Vagina (tissue), 2 donors: Measurements from ENCODE around the gene GPATCH3. TPM values are rescaled to one million over a fixed set of nuclear protein-coding genes. Genes with fewer than 3 reads are reported as not detected.

Source experiments
- DNase-seq, 2 donors: peaks; one replicate each; pipeline ENCODE4 v3.0.0-alpha.2; 2017; ENCODE audit errors: extremely low spot score in 2 of 2
- H3K27ac ChIP-seq: fragments of 200-600 bp; sonication (generic); one replicate; pipeline ENCODE4 v1.5.1; 2019
- H3K27me3 ChIP-seq: fragments of 200-600 bp; sonication (generic); one replicate; pipeline ENCODE4 v1.5.1; 2019
- H3K36me3 ChIP-seq, 2 donors: fragments of 200-600 bp; sonication (generic); one replicate each; pipeline ENCODE4 v1.5.1; 2017 to 2019
- H3K4me1 ChIP-seq: fragments of 200-600 bp; sonication (generic); one replicate; pipeline ENCODE4 v1.5.1; 2019
- H3K4me3 ChIP-seq, 2 donors: fragments of 200-600 bp; sonication (generic); 1 replicate in 1 of 2; 2 replicates in 1 of 2; pipeline ENCODE4 v1.5.1; 2016 to 2019
- H3K9me3 ChIP-seq: fragments of 200-600 bp; sonication (generic); one replicate; pipeline ENCODE4 v1.5.1; 2019
- POLR2A ChIP-seq, 2 donors: fragments of 450-650 bp; IDR thresholded peaks; one replicate each; pipeline ENCODE4 v1.6.1; 2017; ENCODE audit warnings: antibody characterized with exemption in 2 of 2, mild to moderate bottlenecking in 2 of 2, moderate library complexity in 2 of 2
- POLR2AphosphoS5 ChIP-seq, 2 donors: sonication (generic); formaldehyde crosslinking; IDR thresholded peaks; one replicate each; pipeline ENCODE4 v1.9.0; 2017; ENCODE audit warnings: antibody characterized with exemption in 2 of 2, mild to moderate bottlenecking in 2 of 2, low read depth in 1 of 2; ENCODE audit not compliant: insufficient read depth in 1 of 2
- intact Hi-C: fragments of 100-400 bp; cut with DNase I; formaldehyde crosslinking; loops from one replicate; pipeline ENCODE4 v1.15.1; 2023
- total RNA-seq: library from RNA; depleted of rRNA; stranded (reverse); fragments of >200 nt; gene quantifications from one replicate; pipeline ENCODE4 v1.2.3, GENCODE V29; 2016
- TF ChIP-seq, protein P1 (sequence below), 3 experiments: fragments of 450-650 bp in 2 of 3; fragments of 200-600 bp in 1 of 3; sonication (generic) in 1 of 3; IDR thresholded peaks; one replicate each; pipeline ENCODE4 v1.5.1; 2017 to 2019; ENCODE audit warnings: antibody characterized with exemption in 3 of 3, mild to moderate bottlenecking in 2 of 3, moderate library complexity in 2 of 3

The GPATCH3 gene
- total RNA-seq, 1 donor from 2014 or later, result 5.2 TPM

DNA sequence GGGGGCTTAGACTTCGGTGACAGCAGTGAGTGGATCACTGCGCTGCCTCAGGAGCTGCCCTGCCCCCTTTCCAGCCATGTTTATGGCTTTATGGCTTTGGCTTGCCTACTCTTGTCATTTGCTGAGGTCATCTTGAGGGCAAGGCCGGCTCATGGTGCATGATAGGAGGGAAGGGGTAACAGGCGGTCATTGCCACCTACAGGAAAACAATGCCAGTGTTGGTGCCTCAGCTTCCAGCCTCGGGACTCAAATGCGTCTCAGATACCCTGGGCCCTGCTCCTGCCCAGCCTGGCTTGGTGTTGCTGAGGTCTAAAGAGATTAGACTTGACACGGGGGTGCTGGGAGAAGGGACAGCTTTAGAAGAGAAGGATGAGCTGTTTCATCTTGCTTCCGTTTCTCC, 45.5 kb upstream of the GPATCH3 start:
- peaks cover 7% of the 10 kb centered on the region for H3K4me1 ChIP-seq
- no peak for DNase-seq
- H3K4me3 ChIP-seq, result no peak overlapping the region
- TF ChIP-seq, protein P1, sequence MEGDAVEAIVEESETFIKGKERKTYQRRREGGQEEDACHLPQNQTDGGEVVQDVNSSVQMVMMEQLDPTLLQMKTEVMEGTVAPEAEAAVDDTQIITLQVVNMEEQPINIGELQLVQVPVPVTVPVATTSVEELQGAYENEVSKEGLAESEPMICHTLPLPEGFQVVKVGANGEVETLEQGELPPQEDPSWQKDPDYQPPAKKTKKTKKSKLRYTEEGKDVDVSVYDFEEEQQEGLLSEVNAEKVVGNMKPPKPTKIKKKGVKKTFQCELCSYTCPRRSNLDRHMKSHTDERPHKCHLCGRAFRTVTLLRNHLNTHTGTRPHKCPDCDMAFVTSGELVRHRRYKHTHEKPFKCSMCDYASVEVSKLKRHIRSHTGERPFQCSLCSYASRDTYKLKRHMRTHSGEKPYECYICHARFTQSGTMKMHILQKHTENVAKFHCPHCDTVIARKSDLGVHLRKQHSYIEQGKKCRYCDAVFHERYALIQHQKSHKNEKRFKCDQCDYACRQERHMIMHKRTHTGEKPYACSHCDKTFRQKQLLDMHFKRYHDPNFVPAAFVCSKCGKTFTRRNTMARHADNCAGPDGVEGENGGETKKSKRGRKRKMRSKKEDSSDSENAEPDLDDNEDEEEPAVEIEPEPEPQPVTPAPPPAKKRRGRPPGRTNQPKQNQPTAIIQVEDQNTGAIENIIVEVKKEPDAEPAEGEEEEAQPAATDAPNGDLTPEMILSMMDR (IDR thresholded peaks at IDR 0.05), result no peak
- TF ChIP-seq POLR2A (IDR thresholded peaks at IDR 0.05) (no peak), POLR2AphosphoS5 (IDR thresholded peaks at IDR 0.05; ENCODE audit: insufficient read depth in 1 of 2, low read depth in 1 of 2) (no peak)
- H3K36me3 ChIP-seq, result peaks cover 0 to 59% of the 10 kb centered on the region in 2 donors
- no peak overlapping the region for H3K27ac ChIP-seq
- no peaks in the 10 kb centered on the region for H3K9me3 ChIP-seq
- intact Hi-C loops, result no loop called here
- H3K27me3 ChIP-seq, result no peaks in the 10 kb centered on the region

DNA sequence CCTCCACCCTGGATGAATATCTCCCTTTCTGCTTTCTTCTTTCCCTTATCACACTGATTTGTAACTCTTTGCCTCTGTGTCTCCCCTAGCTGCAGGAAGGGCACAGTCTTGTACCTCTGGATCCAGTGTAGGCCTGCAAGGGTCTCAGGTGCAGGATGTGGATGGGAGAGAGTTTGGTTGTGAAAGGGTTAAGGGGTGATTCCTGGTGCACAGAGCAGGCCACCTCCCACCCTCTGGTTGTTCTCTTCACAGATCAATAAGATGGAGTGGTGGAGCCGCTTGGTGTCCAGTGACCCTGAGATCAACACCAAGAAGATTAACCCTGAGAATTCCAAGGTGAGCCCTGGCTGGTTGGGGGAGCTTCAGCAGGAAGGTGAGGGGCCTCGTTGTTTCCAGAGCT, 44.9 kb upstream of the GPATCH3 start:
- Histone ChIP-seq H3K9me3 (no peaks in the 10 kb centered on the region), H3K27me3 (no peaks in the 10 kb centered on the region), H3K36me3 (peaks cover 0 to 59% of the 10 kb centered on the region in 2 donors), H3K4me1 (peaks cover 5% of the 10 kb centered on the region), H3K4me3 (no peak overlapping the region), H3K27ac (no peak overlapping the region)
- intact Hi-C loops, result no loop called here
- TF ChIP-seq POLR2A (IDR thresholded peaks at IDR 0.05), result no peak
- no peak for TF ChIP-seq POLR2AphosphoS5 (IDR thresholded peaks at IDR 0.05; ENCODE audit: insufficient read depth in 1 of 2, low read depth in 1 of 2)
- TF ChIP-seq, protein P1 (IDR thresholded peaks at IDR 0.05), result no peak
- no peak for DNase-seq

DNA sequence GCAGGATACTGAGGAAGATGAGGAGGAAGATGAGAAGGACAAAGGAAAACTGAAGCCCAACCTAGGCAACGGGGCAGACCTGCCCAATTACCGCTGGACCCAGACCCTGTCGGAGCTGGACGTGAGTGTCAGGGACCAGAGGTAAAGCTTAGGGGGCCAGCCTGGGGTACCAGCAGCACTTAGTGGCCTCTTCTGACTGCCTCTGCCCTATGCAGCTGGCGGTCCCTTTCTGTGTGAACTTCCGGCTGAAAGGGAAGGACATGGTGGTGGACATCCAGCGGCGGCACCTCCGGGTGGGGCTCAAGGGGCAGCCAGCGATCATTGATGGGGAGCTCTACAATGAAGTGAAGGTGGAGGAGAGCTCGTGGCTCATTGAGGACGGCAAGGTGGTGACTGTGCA, 42.4 kb upstream of the GPATCH3 start:
- Histone ChIP-seq H3K27ac (no peak overlapping the region), H3K36me3 (peaks cover 0 to 59% of the 10 kb centered on the region in 2 donors), H3K9me3 (no peaks in the 10 kb centered on the region), H3K4me3 (no peak overlapping the region), H3K27me3 (no peaks in the 10 kb centered on the region), H3K4me1 (no peaks in the 10 kb centered on the region)
- DNase-seq, result no peak
- TF ChIP-seq, protein P1 (IDR thresholded peaks at IDR 0.05), result no peak
- TF ChIP-seq POLR2A (IDR thresholded peaks at IDR 0.05), result no peak
- no peak for TF ChIP-seq POLR2AphosphoS5 (IDR thresholded peaks at IDR 0.05; ENCODE audit: insufficient read depth in 1 of 2, low read depth in 1 of 2)
- intact Hi-C loops, result no loop called here

DNA sequence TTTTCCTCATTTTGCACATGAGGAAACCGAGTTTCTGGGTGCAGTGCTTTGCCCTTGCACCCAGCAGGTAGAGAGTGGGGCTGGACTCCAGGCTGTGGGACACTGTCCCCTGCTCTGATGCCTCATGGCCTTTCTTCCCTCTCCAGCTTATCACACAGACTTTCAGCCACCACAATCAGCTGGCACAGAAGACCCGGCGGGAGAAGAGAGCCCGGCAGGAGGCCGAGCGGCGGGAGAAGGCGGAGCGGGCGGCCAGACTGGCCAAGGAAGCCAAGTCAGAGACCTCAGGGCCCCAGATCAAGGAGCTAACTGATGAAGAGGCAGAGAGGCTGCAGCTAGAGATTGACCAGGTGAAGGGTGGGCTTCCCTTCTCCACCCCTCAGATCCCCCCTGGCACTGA, 41.0 kb upstream of the GPATCH3 start:
- Histone ChIP-seq H3K36me3 (peaks cover 0 to 60% of the 10 kb centered on the region in 2 donors), H3K9me3 (no peaks in the 10 kb centered on the region), H3K4me1 (no peaks in the 10 kb centered on the region), H3K27me3 (no peaks in the 10 kb centered on the region), H3K27ac (no peak overlapping the region), H3K4me3 (no peak overlapping the region)
- no peak for DNase-seq
- TF ChIP-seq, protein P1 (IDR thresholded peaks at IDR 0.05), result no peak
- TF ChIP-seq POLR2A (IDR thresholded peaks at IDR 0.05) (no peak), POLR2AphosphoS5 (IDR thresholded peaks at IDR 0.05; ENCODE audit: insufficient read depth in 1 of 2, low read depth in 1 of 2) (no peak)
- intact Hi-C loops, result no loop called here

- Histone ChIP-seq H3K27ac (no peak overlapping the region), H3K9me3 (no peaks in the 10 kb centered on the region), H3K27me3 (no peaks in the 10 kb centered on the region), H3K4me1 (no peaks in the 10 kb centered on the region), H3K36me3 (peaks cover 0 to 47% of the 10 kb centered on the region in 2 donors), H3K4me3 (no peak overlapping the region)
- DNase-seq, result no peak
- intact Hi-C loops, result no loop called here
- TF ChIP-seq POLR2AphosphoS5 (IDR thresholded peaks at IDR 0.05; ENCODE audit: insufficient read depth in 1 of 2, low read depth in 1 of 2) (no peak), POLR2A (IDR thresholded peaks at IDR 0.05) (no peak)
- TF ChIP-seq, protein P1 (IDR thresholded peaks at IDR 0.05), result no peak
Observed at GRCh38 chr1:26938659-26939025, 38.4 kb upstream of the GPATCH3 start.
